GM19397 (cell line): ENCODE results near the gene SLC51B.
"Not testable (repeated sequence)": the region's sequence is repeated elsewhere in the genome, so short reads cannot be mapped to it uniquely, and the experiment has no call there.

ENCODE experiments used
- ATAC-seq: cut with Tn5 transposase; IDR thresholded peaks from one replicate; pipeline ENCODE4 v1.9.1; 2021; ENCODE audit warnings: mild to moderate bottlenecking, moderate library complexity; ENCODE audit not compliant: unreplicated experiment

Gene SLC51B

GRCh38 chr15:65044724-65045481 is at the start of gene SLC51B:
Gene SLC51B (plus strand): TSS chr15:65045387. CDS start chr15:65050005, 4,618 bp downstream.
- ATAC-seq = no peak

- no peak for ATAC-seq
Measured at GRCh38 chr15:64997066-64997465, 48.1 kb upstream of the SLC51B start.

- ATAC-seq = no peak
Measured at GRCh38 chr15:64997745-64998375, 47.3 kb upstream of the SLC51B start.

- no peak for ATAC-seq
Measured at GRCh38 chr15:65004993-65005392, 40.2 kb upstream of the SLC51B start.

- no peak for ATAC-seq
Measured at GRCh38 chr15:65006876-65007275, 38.3 kb upstream of the SLC51B start.

GRCh38 chr15:65008983-65009382 is 36.2 kb upstream of the SLC51B start:
- ATAC-seq = no peak

- not testable (repeated sequence) for ATAC-seq
Measured at GRCh38 chr15:65011198-65011597, 34.0 kb upstream of the SLC51B start.

GRCh38 chr15:65020419-65020818 is 24.8 kb upstream of the SLC51B start:
- ATAC-seq = no peak

- no peak for ATAC-seq
Measured at GRCh38 chr15:65021488-65021887, 23.7 kb upstream of the SLC51B start.

GRCh38 chr15:65026756-65027155 is 18.4 kb upstream of the SLC51B start:
- ATAC-seq = no peak

- no peak for ATAC-seq
Measured at GRCh38 chr15:65027593-65027992, 17.6 kb upstream of the SLC51B start.

- no peak for ATAC-seq
Measured at GRCh38 chr15:65028338-65028737, 16.8 kb upstream of the SLC51B start.

- ATAC-seq = peak; percentile 85
Measured at GRCh38 chr15:65028921-65029735, 16.1 kb upstream of the SLC51B start, which contains the start of gene MTFMT. Gene MTFMT (minus strand): TSS chr15:65029639. CDS start chr15:65029613, 26 bp downstream.

- no peak for ATAC-seq
Measured at GRCh38 chr15:65029736-65030208, 15.4 kb upstream of the SLC51B start.

- ATAC-seq = no peak
Measured at GRCh38 chr15:65032801-65033537, 12.2 kb upstream of the SLC51B start.

- no peak for ATAC-seq
Measured at GRCh38 chr15:65033659-65034269, 11.4 kb upstream of the SLC51B start.

GRCh38 chr15:65034719-65035118 is 10.5 kb upstream of the SLC51B start:
- no peak for ATAC-seq

- ATAC-seq = no peak
Measured at GRCh38 chr15:65037309-65037708, 7.9 kb upstream of the SLC51B start.

- no peak for ATAC-seq
Measured at GRCh38 chr15:65038428-65038827, 6.8 kb upstream of the SLC51B start.

- no peak for ATAC-seq
Measured at GRCh38 chr15:65038836-65039235, 6.4 kb upstream of the SLC51B start.
